H1 (cell line): ENCODE measurements around the gene BBX. TPM values are rescaled to one million over a fixed set of nuclear protein-coding genes. Genes with fewer than 3 reads are reported as not detected.

Experiments used
- BACH1 ChIP-seq: IDR thresholded peaks from 2 replicates; pipeline ENCODE4 v1.6.1; 2012; ENCODE audit warnings: low read length, improper control_type of control experiment
- CREB1 ChIP-seq: IDR thresholded peaks from 2 replicates; pipeline ENCODE4 v1.6.1; 2012; ENCODE audit warnings: inconsistent platforms
- FOSL1 ChIP-seq: IDR thresholded peaks from 2 replicates; pipeline ENCODE4 v1.6.1; 2011; ENCODE audit warnings: mild to moderate bottlenecking, low read depth, low read length, moderate library complexity; ENCODE audit not compliant: insufficient read depth
- PHF8 ChIP-seq: fragments of 200-600 bp; sonication (generic); conservative IDR thresholded peaks from 2 replicates; pipeline ENCODE4 v1.7.1; 2012; ENCODE audit warnings: low read depth, mild to moderate bottlenecking, inconsistent platforms, low read length, moderate library complexity
- POLR2AphosphoS5 ChIP-seq: IDR thresholded peaks from 2 replicates; pipeline ENCODE4 v1.6.1; 2011; ENCODE audit warnings: low read depth, low read length
- RFX5 ChIP-seq: IDR thresholded peaks from 2 replicates; pipeline ENCODE4 v1.6.1; 2011; ENCODE audit warnings: low read depth, low read length, improper control_type of control experiment, borderline replicate concordance
- SIN3A ChIP-seq, 2 experiments: IDR thresholded peaks in 1 of 2; conservative IDR thresholded peaks in 1 of 2; 2 replicates each; pipeline ENCODE4 v1.6.1; 2011 to 2012; ENCODE audit warnings: low read length in 2 of 2, improper control_type of control experiment in 1 of 2, low read depth in 1 of 2, mild to moderate bottlenecking in 1 of 2
- SP4 ChIP-seq: IDR thresholded peaks from 2 replicates; pipeline ENCODE4 v1.6.1; 2012; ENCODE audit warnings: low read length, inconsistent platforms
- TAF7 ChIP-seq: optimal IDR thresholded peaks from 2 replicates; pipeline ENCODE3; 2011; ENCODE audit warnings: low read depth, mild to moderate bottlenecking, inconsistent platforms, low read length, moderate library complexity, borderline replicate concordance
- polyA plus RNA-seq, 7 experiments: library from polyadenylated mRNA; depleted of rRNA in 3 of 7; stranded (reverse) in 5 of 7; unstranded in 2 of 7; fragments of >200 nt in 5 of 7; fragments of 200-250 nt in 2 of 7; gene quantifications; 1 replicate in 5 of 7; 2 replicates in 1 of 7; 4 replicates in 1 of 7; pipeline versions ENCODE4 v1.2.1 to v1.2.3, GENCODE V29; 2011 to 2013; ENCODE audit warnings: missing spikeins in 2 of 7, mixed read lengths in 2 of 7
- total RNA-seq: library from RNA; stranded (reverse); fragmentation: NEBNext Ultra II Directional; extraction: Animal tissue kit (Norgen Biotek cat#: 25700); gene quantifications from 2 replicates; pipeline ENCODE4 v1.2.1, GENCODE V29; 2021
- TF ChIP-seq, protein P1 (sequence below): fragments of 300-600 bp; sonication (generic); IDR thresholded peaks from 2 replicates; pipeline ENCODE4 v1.7.1; 2012; ENCODE audit warnings: low read length, moderate library complexity, mild to moderate bottlenecking, inconsistent platforms; ENCODE audit not compliant: insufficient replicate concordance

Gene BBX
- total and polyA plus RNA-seq, 2 of the 8 experiments (the other 6 are each of a cell fraction or from before 2014, with no cell fraction given) = 11.0 to 42.5 TPM

DNA sequence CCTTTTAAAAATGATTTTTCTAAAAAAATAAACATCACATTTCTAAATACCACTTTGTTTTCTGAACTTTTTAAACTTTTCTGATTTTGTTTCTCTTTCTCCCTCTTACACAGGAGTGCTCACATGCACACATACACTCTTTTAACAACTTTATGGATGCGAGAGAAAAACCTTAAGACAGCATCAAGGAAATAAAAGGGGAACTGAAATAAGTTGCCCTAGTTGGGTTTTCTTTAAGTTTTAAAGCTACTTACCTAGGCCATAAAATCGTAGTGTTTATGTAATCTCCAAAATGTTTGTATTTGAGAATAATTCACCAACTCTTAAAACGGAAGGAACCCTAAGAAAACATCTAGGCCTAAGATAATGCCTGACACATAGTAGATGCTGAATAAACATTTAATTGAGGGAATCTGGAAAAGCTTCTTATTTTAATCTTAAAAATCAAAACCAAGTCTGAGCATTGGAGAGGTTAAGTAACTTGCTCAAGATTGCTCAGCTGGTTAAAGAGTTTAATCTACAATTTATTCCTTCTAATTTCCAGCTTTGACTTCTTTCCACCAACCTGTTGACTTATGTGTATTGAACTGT, 1.2 kb upstream of the BBX start (continued):
- TF ChIP-seq, protein P1, sequence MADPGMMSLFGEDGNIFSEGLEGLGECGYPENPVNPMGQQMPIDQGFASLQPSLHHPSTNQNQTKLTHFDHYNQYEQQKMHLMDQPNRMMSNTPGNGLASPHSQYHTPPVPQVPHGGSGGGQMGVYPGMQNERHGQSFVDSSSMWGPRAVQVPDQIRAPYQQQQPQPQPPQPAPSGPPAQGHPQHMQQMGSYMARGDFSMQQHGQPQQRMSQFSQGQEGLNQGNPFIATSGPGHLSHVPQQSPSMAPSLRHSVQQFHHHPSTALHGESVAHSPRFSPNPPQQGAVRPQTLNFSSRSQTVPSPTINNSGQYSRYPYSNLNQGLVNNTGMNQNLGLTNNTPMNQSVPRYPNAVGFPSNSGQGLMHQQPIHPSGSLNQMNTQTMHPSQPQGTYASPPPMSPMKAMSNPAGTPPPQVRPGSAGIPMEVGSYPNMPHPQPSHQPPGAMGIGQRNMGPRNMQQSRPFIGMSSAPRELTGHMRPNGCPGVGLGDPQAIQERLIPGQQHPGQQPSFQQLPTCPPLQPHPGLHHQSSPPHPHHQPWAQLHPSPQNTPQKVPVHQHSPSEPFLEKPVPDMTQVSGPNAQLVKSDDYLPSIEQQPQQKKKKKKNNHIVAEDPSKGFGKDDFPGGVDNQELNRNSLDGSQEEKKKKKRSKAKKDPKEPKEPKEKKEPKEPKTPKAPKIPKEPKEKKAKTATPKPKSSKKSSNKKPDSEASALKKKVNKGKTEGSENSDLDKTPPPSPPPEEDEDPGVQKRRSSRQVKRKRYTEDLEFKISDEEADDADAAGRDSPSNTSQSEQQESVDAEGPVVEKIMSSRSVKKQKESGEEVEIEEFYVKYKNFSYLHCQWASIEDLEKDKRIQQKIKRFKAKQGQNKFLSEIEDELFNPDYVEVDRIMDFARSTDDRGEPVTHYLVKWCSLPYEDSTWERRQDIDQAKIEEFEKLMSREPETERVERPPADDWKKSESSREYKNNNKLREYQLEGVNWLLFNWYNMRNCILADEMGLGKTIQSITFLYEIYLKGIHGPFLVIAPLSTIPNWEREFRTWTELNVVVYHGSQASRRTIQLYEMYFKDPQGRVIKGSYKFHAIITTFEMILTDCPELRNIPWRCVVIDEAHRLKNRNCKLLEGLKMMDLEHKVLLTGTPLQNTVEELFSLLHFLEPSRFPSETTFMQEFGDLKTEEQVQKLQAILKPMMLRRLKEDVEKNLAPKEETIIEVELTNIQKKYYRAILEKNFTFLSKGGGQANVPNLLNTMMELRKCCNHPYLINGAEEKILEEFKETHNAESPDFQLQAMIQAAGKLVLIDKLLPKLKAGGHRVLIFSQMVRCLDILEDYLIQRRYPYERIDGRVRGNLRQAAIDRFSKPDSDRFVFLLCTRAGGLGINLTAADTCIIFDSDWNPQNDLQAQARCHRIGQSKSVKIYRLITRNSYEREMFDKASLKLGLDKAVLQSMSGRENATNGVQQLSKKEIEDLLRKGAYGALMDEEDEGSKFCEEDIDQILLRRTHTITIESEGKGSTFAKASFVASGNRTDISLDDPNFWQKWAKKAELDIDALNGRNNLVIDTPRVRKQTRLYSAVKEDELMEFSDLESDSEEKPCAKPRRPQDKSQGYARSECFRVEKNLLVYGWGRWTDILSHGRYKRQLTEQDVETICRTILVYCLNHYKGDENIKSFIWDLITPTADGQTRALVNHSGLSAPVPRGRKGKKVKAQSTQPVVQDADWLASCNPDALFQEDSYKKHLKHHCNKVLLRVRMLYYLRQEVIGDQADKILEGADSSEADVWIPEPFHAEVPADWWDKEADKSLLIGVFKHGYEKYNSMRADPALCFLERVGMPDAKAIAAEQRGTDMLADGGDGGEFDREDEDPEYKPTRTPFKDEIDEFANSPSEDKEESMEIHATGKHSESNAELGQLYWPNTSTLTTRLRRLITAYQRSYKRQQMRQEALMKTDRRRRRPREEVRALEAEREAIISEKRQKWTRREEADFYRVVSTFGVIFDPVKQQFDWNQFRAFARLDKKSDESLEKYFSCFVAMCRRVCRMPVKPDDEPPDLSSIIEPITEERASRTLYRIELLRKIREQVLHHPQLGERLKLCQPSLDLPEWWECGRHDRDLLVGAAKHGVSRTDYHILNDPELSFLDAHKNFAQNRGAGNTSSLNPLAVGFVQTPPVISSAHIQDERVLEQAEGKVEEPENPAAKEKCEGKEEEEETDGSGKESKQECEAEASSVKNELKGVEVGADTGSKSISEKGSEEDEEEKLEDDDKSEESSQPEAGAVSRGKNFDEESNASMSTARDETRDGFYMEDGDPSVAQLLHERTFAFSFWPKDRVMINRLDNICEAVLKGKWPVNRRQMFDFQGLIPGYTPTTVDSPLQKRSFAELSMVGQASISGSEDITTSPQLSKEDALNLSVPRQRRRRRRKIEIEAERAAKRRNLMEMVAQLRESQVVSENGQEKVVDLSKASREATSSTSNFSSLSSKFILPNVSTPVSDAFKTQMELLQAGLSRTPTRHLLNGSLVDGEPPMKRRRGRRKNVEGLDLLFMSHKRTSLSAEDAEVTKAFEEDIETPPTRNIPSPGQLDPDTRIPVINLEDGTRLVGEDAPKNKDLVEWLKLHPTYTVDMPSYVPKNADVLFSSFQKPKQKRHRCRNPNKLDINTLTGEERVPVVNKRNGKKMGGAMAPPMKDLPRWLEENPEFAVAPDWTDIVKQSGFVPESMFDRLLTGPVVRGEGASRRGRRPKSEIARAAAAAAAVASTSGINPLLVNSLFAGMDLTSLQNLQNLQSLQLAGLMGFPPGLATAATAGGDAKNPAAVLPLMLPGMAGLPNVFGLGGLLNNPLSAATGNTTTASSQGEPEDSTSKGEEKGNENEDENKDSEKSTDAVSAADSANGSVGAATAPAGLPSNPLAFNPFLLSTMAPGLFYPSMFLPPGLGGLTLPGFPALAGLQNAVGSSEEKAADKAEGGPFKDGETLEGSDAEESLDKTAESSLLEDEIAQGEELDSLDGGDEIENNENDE = no peak
- TF ChIP-seq BACH1 = no peak
- no peak for TF ChIP-seq TAF7
- TF ChIP-seq SP4 = no peak
- no peak for TF ChIP-seq FOSL1
- no peak for TF ChIP-seq SIN3A (conservative IDR thresholded peaks at IDR 0.05 in 1 of 2, IDR thresholded peaks at IDR 0.05 in 1 of 2; ENCODE audit: low read depth in 1 of 2, low read length in 2 of 2)
- TF ChIP-seq POLR2AphosphoS5 = no peak
- TF ChIP-seq CREB1 = no peak
- TF ChIP-seq RFX5 = no peak
- TF ChIP-seq PHF8 = no peak
